Stimulated activated CD4-positive, alpha-beta T cell treated with anti-CD3 and anti-CD28 coated beads, Interleukin-1b, Interleukin-23, amount 100 ng/mL, for 1 hour (primary cell): ENCODE data around the gene SAP30.
A peak's percentile ranks its signal among the peaks of the same experiment; 100 is the strongest.

Source experiments
- DNase-seq, 2 donors: peaks; one replicate each; pipeline ENCODE4 v3.0.0-alpha.2; 2020; ENCODE audit warnings: low read depth in 2 of 2

SAP30 gene

GRCh38 chr4:173367285-173367684, 3.5 kb upstream of the SAP30 start:
- no peak for DNase-seq

GRCh38 chr4:173367946-173368345, 2.8 kb upstream of the SAP30 start:
- DNase-seq: no peak

GRCh38 chr4:173370130-173370476, 651 bp upstream of the SAP30 start:
- peak in 1 of 2 donors; percentile 27 for DNase-seq

- no peak for DNase-seq
These were observed 788 bp downstream of the SAP30 start for GRCh38 chr4:173371292-173372192.

- DNase-seq: no peak
These were observed 3.8 kb downstream of the SAP30 start for GRCh38 chr4:173374588-173374987.

- no peak for DNase-seq
These were observed 9.2 kb downstream of the SAP30 start for GRCh38 chr4:173379929-173380328.

- DNase-seq: no peak
These were observed 10.2 kb downstream of the SAP30 start for GRCh38 chr4:173380987-173381386.

GRCh38 chr4:173381610-173382009, 10.9 kb downstream of the SAP30 start:
- DNase-seq: no peak

- no peak for DNase-seq
These were observed 11.6 kb downstream of the SAP30 start for GRCh38 chr4:173382349-173382748.

- DNase-seq: no peak
These were observed 16.0 kb downstream of the SAP30 start for GRCh38 chr4:173386751-173387150.

GRCh38 chr4:173391701-173392100, 20.9 kb downstream of the SAP30 start:
- DNase-seq: no peak

GRCh38 chr4:173397604-173398003, 26.9 kb downstream of the SAP30 start:
- no peak for DNase-seq

GRCh38 chr4:173398220-173398619, 27.5 kb downstream of the SAP30 start:
- no peak for DNase-seq

- no peak for DNase-seq
These were observed 28.1 kb downstream of the SAP30 start, which contains the start of gene SCRG1 for GRCh38 chr4:173398779-173399415. Gene SCRG1 (minus strand): TSS chr4:173399116. CDS start chr4:173391414, 7,702 bp downstream.

- DNase-seq: no peak
These were observed 30.3 kb downstream of the SAP30 start for GRCh38 chr4:173401063-173401462.

GRCh38 chr4:173403051-173403450, 32.3 kb downstream of the SAP30 start:
- no peak for DNase-seq

GRCh38 chr4:173404296-173404865, 33.6 kb downstream of the SAP30 start:
- DNase-seq: no peak

- DNase-seq: no peak
These were observed 35.3 kb downstream of the SAP30 start for GRCh38 chr4:173405840-173406606.

GRCh38 chr4:173410079-173410478, 39.3 kb downstream of the SAP30 start:
- no peak for DNase-seq

GRCh38 chr4:173411106-173411693, 40.4 kb downstream of the SAP30 start:
- no peak for DNase-seq

- DNase-seq: no peak
These were observed 42.3 kb downstream of the SAP30 start for GRCh38 chr4:173413036-173413435.

GRCh38 chr4:173414456-173414855, 43.7 kb downstream of the SAP30 start:
- DNase-seq: no peak
